GM18502 (cell line): Measurements from ENCODE around the gene COX6A1.
"Not testable (repeated sequence)": the region's sequence is repeated elsewhere in the genome, so short reads cannot be mapped to it uniquely, and the experiment has no call there.

ENCODE experiments used
- ATAC-seq: cut with Tn5 transposase; IDR thresholded peaks from one replicate; pipeline ENCODE4 v1.9.1; 2021; ENCODE audit warnings: mild to moderate bottlenecking; ENCODE audit not compliant: unreplicated experiment, poor library complexity

The COX6A1 gene

DNA sequence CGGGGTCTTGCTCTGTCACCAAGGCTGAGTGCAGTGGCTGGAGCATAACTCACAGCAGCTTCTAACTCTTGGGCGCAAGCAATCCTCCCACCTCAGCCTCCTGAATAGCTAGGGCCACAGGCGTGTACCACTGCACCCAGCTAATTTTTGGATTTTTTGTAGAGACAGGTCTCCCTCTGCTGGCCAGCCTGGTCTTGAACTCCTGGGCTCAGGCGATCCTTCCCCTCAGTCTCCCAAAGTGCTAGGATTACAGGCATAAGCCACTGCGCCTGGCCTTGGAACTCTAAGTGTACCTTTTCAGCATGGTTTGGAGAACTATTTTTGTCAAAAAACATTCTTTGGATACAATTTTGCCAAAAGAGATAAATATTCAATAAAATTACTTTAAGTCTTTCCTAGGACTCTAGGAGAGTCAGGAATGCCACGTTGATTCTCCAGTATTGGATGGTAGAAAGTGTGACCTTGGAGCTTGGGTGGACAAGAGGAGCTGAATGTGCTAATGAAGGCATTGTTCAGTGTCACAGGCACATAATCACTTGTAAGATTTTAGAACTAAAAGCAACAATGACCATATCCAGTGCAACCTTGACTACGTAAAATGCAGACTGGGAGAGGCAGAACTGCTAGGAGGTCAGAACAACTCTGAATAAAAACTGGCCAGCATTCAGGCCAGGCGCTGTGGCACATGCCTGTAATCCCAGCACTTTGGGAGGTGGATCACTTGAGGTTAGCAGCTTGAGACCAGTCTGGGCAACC lies 28.8 kb downstream of the COX6A1 start:
- no peak for ATAC-seq

DNA sequence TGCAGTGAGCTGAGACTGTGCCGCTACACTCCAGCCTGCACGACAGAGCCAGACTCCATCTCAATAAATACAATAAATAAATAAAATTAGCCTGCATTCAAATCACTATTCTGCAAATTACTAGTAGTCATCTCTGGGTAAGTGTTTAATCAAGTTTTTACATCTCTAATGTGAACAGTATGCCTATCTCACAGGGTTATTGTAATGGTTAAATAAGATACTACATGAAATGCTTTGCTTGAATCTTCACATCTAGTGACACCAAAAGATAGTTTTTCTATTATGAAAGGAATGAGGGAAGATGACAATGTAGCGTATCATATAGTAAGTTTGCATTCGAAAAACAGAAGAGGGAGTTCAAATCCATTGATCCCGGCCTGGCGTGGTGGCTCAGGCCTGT lies 29.5 kb downstream of the COX6A1 start:
- no peak for ATAC-seq

DNA sequence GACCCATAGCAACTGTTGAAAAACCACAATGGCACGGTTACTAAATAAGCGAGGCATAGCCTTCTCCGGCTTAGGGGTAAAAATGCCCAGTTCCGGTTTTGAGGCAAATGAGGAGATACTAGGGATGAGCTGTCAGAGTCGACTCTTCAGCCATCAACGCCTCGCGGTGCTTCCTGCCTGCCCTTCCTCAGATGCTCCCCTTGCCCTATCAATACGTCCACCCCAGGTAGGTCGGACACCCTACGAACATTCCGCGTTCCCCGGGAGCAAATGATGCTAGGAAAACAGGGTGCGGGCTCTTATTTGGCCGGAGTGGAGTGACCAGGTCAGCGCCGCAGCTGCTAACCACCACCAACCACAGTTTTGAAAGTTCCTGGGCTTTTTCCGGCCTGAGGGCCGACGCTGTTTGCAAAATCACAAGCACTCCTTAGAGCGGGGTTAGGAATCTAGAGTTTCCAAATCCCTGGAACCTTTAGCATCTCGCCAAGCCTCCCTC lies 30.5 kb downstream of the COX6A1 start:
- peak; percentile 20 for ATAC-seq

DNA sequence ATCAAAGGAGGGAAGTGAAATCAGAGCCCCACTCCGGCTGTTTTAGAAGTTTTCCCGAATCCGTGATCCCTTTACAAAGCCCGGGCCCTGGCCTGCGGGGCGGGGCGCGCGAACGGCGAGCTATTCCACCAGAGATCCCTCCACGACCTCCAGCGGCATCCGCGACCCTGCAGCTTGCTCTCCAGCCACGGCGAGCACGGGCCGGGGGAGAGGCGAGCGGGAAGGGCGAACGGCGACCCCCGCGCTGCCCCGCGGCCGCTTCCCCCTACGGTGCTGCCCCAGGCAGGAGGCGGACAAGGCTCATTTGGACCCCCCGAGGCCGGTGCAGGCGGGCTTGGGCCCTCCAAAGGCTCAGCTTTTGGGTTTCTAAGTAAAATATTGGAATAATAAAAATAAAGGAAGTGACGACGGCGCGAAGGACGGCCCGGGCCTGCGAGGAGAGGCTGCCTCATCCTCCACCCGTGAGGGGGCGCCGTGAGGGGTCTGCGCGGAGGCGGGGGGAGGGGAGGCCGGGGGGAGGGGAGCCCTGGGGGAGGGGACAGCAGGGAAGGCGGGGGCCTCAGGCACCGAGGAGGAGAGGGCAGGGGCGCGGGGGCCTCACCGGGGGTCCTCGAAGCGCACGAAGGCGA lies 31.0 kb downstream of the COX6A1 start:
- peak; percentile 21 for ATAC-seq

DNA sequence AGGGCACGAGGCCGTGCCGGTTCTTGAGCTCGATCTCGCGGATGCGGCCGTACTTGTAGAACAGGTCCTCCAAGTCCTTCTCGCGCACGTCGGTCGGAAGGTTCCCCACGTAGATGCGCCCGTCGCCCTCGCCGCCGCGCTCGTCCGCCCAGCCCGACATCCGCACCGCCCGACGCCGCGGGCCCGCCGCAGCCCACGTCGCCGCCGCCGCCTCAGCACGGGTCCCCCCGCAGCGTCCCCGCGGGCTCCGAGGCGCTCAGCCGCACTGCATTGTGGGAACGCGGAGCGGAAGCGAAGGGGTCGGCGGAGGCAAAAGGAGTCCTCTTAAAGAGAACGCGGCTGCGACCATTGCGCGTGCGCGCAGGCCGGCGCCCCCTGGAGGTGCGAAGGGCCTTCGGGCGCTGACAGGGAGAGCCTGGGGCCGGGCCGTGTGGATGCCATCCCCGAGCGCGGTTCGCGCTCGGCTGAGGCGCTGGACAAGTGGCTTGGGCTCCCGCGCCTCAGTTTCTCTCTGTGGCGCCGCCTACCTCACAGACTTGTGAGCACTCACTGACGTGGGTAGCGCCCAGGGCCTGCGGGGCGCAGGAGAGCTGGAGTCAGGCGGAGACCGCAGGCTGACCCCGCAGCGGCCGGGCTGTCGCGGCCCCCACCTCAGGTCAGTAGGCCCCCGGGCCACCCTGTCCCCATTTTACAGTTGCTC lies 31.7 kb downstream of the COX6A1 start, which contains the start of gene SRSF9:
TSS of gene SRSF9 (minus strand) at position 299 of the 700 bp plus-strand sequence. CDS start at position 160, 139 bp downstream.
- peak; percentile 90 for ATAC-seq

DNA sequence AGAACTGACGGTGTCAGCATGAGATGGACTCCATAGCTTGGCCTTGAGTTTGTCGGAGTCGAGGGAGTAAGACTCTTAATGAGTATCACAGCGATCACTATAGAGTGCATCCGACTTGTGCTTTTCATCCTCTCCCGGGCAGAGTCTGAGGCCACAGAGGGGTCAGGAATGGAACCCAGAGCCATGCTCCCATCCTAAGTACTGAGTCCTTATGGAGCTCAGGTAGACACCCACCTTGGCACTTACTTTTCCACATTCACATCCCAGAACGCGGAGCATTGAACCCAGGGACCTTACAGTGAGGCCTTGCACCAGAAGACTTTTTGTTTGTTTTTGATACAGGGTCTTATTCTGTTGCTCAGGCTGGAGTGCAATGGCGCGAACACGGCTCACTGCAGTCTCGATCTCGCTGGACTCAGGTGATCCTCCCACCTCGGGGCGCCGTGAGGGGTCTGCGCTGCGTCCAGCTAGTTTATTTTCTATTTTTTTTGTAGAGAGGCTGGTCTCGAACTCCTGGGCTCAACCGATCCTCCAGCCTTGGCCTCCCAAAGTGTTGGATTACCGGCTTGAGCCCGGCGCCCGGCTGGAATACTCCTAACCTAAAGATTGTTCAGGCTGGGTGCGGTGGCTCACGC lies 32.4 kb downstream of the COX6A1 start:
- ATAC-seq: peak; percentile 14

DNA sequence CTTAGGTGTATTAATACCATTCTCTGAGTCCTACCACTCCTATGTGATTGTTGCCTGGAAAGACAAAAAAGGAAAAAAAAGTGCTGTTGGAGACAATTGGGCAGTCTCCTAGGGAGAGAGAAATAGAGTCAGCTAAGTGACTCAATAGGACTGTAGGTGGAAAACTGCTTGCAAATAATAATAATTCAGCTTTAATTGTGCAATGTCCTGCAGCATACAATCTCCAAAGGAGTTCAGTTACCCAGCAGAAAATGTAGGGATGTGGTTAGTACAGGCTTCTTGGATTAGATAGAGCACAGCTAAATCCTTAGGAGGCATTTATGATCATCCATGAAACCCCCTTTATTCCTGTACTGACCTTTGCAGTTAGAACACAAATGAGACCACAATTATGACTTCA lies 34.6 kb downstream of the COX6A1 start:
- no peak for ATAC-seq

DNA sequence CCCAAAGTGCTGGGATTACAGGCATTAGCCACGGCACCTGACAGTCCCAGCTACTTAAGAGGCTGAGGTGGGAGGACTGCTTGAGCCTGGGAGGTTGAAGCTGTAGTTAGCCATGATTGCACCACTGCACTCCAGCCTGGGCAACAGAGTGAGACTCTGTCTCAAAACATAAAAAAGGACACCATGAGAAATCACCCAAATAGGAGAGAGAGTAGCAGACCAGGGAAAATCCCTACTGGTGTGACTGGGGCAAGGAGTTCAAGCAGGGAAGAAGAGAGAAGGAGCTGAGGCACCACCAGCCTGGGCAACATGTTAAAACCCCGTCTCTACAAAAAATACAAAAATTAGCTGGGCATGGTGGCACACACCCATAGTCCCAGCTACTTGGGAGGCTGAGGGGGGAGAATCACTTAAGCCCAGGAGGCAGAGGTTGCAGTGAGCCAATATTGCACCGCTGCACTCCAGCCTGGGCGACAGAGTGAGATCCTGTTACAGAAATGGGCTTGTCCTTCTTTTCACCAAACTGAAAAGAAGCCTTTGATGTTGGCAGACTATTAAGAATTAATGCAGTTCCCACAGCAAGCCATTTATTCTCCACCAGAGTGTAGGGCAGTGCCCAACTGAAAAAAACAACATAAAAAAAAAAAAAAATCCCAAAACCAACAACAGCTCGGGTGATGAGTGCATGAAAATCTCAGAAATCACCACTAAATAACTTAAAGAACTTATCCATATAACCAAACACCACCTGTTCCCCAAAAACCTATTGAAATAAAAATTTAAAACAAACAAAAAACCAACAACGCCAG lies 36.1 kb downstream of the COX6A1 start:
- ATAC-seq: no peak

DNA sequence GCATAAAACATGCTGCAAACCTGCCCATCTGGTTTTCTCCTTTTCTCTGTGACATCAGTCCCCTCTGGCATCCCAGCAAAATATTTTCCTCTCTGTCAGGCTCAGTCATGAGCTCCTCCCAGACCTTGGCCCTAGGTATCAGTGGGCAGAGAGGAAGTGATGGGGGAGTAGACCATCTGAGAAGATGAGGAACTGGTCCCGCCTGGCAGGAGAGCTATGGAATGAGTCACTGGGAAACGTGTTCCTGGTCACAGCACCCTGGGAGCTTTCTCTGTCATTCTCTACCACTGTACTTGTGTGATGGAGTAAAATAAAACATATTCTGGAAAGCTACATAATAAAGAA lies 36.7 kb downstream of the COX6A1 start:
- ATAC-seq: no peak

DNA sequence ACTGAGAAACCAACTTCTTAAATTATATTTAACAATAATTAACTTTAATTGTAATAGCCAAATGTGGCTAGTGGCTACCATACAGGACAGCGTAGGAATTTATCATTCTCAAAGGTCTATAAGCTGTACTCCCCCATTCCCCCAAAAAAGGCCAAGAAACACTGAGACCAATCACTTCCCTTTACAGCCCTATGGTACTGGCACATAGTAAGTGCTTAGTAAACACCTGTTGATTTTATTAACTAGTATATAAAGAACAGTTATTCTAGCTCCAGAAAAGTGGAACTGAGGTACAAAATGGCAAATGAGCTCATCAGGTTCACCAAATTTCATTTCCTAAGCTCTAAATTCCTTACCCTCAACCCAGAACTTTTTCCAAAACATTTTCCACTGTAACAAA lies 37.7 kb downstream of the COX6A1 start:
- no peak for ATAC-seq

DNA sequence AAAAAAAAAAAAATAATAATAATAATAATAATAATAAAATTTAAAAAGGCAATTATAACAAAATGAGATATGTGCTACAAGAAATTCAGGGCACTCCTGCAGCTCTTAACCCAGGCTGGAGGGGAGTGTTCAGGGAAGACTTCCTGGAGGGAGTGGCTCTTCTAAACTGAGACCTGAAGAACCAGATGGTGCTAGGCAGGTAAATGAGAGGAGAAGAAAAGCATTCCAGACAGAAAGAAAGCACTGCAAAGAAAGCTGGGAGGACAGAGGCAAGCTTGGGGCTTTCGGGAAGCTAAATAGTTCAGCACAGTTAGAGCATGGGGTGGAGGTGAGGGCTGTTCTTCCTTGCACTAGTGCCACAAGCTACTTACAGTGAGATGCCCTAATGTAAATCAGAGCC lies 41.5 kb downstream of the COX6A1 start:
- ATAC-seq: no peak

DNA sequence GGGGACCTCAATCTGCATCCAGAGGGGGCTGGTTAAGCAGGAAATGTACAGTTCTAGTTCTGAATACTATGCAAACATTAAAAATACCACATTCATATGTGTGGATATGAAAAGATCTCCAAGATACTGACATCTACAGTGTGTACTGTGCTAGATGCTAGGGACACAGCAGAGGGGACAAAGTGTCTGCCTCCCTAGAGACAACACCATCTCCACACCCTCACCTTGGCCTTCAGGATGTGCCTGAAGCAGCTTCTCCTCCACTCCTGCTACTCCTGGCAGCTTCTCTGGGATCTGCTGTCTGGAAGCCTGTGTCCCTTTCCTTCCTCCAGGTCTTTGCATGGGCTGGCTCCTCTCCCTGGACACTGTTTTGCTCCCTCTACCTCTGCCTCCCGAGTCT lies 42.3 kb downstream of the COX6A1 start:
- no peak for ATAC-seq

DNA sequence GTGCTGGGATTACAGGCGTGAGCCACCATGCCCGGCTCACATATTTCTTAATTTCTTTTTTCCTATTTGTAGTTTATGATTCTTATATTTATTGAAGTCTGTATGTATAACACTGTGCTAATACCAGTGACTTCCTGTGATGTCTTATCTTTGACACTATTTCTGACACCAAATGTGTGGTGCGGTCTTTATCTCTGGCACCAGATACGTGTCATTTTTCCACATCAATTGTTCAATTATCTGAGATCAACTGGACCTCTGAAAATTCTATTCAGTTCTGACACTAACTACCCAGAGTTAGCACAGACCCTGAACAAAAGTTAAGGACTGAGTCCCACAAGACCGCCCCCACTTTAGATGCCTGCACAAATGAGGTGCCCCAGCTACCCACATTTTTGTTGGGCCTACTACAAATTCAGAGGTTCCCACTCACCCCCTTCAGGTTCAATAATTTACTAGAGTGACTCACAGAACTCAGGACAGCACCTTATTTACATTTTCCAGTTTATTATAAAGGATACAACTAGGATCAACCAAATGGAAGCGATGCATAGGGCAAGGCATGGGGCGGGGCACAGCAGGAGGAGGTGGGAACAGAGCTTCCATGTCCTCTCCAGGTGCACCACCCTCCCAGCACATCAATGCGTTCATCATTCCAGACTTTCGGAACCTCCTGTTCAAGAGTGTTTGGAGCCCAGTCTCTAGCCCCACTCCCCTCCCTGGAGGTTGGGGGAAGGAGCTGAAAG lies 43.3 kb downstream of the COX6A1 start:
- ATAC-seq: no peak

DNA sequence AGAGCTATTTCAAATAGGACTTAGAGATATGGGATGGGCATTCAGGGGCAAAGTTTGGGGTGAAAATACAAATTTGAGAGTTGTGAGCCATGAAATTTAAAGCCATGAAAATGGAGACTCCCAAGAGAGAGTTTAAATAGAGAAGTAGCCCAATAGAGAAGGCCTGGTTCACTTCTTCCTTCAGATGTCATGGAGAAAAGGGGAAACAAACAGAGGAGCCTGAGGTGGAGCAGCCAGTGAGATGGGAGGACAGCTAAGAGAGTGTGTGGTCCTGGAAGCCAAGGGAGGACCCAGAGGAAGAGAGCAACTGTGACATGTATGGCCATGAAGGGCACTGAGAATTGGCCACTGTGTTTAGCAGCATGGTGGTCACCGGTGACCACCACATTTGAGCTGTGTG lies 45.7 kb downstream of the COX6A1 start:
- ATAC-seq: no peak

DNA sequence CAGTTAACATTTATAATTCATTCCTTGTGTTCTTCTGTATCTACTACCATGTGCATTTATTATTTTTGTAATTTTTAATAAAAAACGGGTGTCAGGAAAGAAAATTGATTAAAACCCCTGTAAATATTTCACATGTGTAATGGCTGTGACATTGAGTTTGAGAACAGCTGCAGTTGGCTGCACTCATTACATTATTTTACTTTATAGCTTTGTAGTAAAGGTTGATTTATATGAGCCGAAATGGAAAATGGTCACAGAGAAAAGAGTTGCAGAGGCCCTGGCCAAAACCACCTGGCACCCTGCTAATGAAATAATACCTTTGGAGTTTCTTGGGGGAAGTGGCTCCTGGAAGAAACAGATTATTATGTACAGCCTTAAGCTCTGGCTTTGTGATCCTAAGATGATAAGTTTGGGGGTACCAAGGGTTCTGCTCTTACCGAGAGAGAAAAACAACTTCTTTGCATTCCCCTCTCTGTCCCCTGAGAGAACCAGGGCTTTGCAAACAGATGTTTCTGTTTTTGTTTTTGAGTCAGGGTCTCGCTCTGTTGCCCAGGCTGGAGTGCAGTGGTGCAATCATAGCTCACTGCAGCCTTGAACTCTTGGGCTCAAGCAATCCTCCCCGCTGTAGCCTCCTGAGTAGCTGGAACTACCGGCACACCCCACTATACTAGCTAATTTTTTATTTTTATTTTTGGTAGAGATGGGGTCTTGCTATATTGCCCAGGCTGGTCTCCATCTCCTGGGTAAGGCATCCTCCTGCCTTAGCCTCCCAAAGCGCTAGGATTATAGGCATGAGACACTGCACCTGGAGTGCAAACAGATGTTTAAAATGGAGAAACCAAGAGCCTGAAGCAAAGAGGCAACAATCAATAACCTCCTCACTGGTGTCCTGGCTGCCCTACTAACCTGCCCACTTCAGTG lies 48.3 kb downstream of the COX6A1 start:
- ATAC-seq: no peak

DNA sequence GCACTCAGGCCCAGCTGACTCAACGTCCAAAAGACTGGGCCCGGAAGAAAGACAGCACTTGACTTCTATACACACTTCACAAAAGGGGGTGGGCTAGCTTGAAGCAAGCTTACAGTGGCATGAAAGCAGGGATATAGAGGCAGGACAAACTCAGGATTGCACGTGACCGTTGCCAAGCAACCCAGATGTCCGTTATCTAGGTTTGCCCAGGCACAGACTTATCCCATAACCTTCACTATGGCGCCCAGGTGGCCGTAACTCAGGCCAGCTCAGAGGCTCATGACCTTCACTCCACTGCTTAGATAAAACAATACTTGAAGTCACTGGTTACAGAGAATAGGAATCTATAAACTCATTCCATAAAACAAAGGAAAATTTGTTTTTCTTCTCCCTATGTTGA lies 49.6 kb downstream of the COX6A1 start:
- not testable (repeated sequence) for ATAC-seq

DNA sequence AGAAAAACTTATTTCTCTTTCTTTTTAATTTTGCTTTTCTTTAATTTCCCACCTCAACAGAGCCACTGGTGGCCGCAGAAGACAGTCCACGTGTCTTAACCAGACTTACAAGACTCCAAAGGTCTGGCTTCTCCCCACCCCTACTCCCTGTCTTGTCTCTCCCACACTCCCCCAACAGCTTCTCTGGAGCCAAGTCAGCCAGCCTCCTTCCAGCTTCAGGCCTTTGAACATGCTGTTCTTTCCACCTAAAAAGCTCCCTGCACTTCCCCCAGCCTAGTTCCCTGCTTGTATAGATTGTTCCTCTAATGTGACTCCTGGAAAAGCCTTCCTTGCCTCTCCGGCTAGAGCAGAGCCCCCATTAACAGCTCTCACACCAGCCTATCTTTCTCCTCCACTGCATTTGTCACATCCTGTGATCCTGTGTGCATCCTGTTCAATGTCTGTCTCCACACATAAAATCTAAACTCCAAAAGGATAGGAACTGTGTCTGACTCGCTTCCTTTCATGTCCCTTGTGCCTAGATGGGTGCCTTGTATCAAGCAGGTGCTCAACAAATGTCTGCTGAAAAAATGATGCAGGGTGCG lies 50.2 kb downstream of the COX6A1 start:
- no peak for ATAC-seq

DNA sequence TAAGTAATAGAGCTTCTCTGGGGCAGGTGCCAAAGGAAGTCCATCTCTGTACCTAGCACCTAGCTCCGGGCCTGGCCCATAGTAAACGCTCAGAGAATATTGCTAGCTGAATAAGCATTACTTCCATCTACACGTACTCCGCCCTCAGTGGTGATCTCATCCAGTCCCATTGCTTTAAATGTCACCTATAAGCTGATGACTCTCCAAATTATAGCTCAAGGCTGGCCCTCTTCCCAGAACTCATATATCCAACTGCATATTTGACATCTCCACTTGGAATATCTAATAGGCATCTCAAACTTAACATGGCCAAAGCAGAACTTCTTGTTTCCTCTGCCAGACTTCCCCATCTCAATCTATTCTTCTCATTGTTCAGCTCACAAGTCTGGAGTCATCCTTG lies 51.1 kb downstream of the COX6A1 start:
- ATAC-seq: no peak
